HAP-1 (cell line): Measurements from ENCODE around the gene GPR141.

Experiments
- DNase-seq, 2 experiments: peaks; one replicate each; pipeline ENCODE4 v3.0.0-alpha.2; 2016 to 2020; ENCODE audit warnings: low spot score in 2 of 2
- H3K27me3 ChIP-seq: fragments of 250-450 bp; sonication (Bioruptor Pico); 2 replicates; pipeline ENCODE4 v1.5.1; 2020; ENCODE audit warnings: low read depth, mild to moderate bottlenecking, moderate library complexity
- H3K36me3 ChIP-seq: fragments of 250-450 bp; sonication (Bioruptor Pico); replicated peaks from 2 replicates; pipeline ENCODE4 v1.5.1; 2020; ENCODE audit warnings: mild to moderate bottlenecking
- H3K4me1 ChIP-seq: fragments of 250-450 bp; sonication (Bioruptor Pico); 2 replicates; pipeline ENCODE4 v1.5.1; 2020; ENCODE audit warnings: mild to moderate bottlenecking
- H3K4me3 ChIP-seq: fragments of 250-450 bp; sonication (Bioruptor Pico); 2 replicates; pipeline ENCODE4 v1.5.1; 2020; ENCODE audit warnings: mild to moderate bottlenecking, moderate library complexity
- H3K9me3 ChIP-seq: fragments of 250-450 bp; sonication (Bioruptor Pico); 2 replicates; pipeline ENCODE4 v1.5.1; 2020; ENCODE audit warnings: mild to moderate bottlenecking, moderate library complexity
- in situ Hi-C: fragments of 300-500 bp; cut with MboI; formaldehyde crosslinking; loops from 3 replicates; pipeline ENCODE4 v1.14.3; 2020; ENCODE audit warnings: low sequenced_read_pairs, inconsistent platforms, mixed read lengths

GPR141 gene

GRCh38 chr7:37669818-37670217 lies 13.7 kb upstream of the GPR141 start:
- no peaks in the 10 kb centered on the region for H3K27me3 ChIP-seq
- no peaks in the 10 kb centered on the region for H3K4me1 ChIP-seq
- no peaks in the 10 kb centered on the region for H3K36me3 ChIP-seq
- no peak overlapping the region for H3K4me3 ChIP-seq
- in situ Hi-C loops: no loop called here
- no peak for DNase-seq
- no peaks in the 10 kb centered on the region for H3K9me3 ChIP-seq

GRCh38 chr7:37670436-37670835 lies 13.1 kb upstream of the GPR141 start:
- H3K27me3 ChIP-seq: no peaks in the 10 kb centered on the region
- H3K4me1 ChIP-seq: no peaks in the 10 kb centered on the region
- H3K9me3 ChIP-seq: no peaks in the 10 kb centered on the region
- in situ Hi-C loops: no loop called here
- H3K4me3 ChIP-seq: no peak overlapping the region
- no peak for DNase-seq
- no peaks in the 10 kb centered on the region for H3K36me3 ChIP-seq

GRCh38 chr7:37671876-37672275 lies 11.7 kb upstream of the GPR141 start:
- Histone ChIP-seq H3K9me3 (no peaks in the 10 kb centered on the region), H3K4me1 (no peaks in the 10 kb centered on the region), H3K4me3 (no peak overlapping the region), H3K36me3 (no peaks in the 10 kb centered on the region), H3K27me3 (no peaks in the 10 kb centered on the region)
- in situ Hi-C loops: no loop called here
- no peak for DNase-seq

- Histone ChIP-seq H3K4me1 (no peaks in the 10 kb centered on the region), H3K9me3 (no peaks in the 10 kb centered on the region), H3K27me3 (no peaks in the 10 kb centered on the region), H3K36me3 (no peaks in the 10 kb centered on the region), H3K4me3 (no peak overlapping the region)
- in situ Hi-C loops: no loop called here
- DNase-seq: no peak
Observed at GRCh38 chr7:37672926-37673325, 10.6 kb upstream of the GPR141 start.

- Histone ChIP-seq H3K27me3 (no peaks in the 10 kb centered on the region), H3K4me3 (no peak overlapping the region), H3K36me3 (no peaks in the 10 kb centered on the region), H3K9me3 (no peaks in the 10 kb centered on the region), H3K4me1 (no peaks in the 10 kb centered on the region)
- in situ Hi-C loops: no loop called here
- DNase-seq: no peak
Observed at GRCh38 chr7:37673523-37673922, 10.0 kb upstream of the GPR141 start.

- no peaks in the 10 kb centered on the region for H3K4me1 ChIP-seq
- H3K36me3 ChIP-seq: no peaks in the 10 kb centered on the region
- no peak for DNase-seq
- H3K9me3 ChIP-seq: no peaks in the 10 kb centered on the region
- no peaks in the 10 kb centered on the region for H3K27me3 ChIP-seq
- in situ Hi-C loops: no loop called here
- no peak overlapping the region for H3K4me3 ChIP-seq
Observed at GRCh38 chr7:37674531-37674930, 9.0 kb upstream of the GPR141 start.

- Histone ChIP-seq H3K9me3 (no peaks in the 10 kb centered on the region), H3K4me3 (no peak overlapping the region), H3K27me3 (no peaks in the 10 kb centered on the region), H3K36me3 (no peaks in the 10 kb centered on the region), H3K4me1 (no peaks in the 10 kb centered on the region)
- DNase-seq: no peak
- in situ Hi-C loops: no loop called here
Observed at GRCh38 chr7:37675749-37676148, 7.8 kb upstream of the GPR141 start.

- Histone ChIP-seq H3K36me3 (no peaks in the 10 kb centered on the region), H3K9me3 (no peaks in the 10 kb centered on the region), H3K27me3 (no peaks in the 10 kb centered on the region), H3K4me3 (no peak overlapping the region), H3K4me1 (no peaks in the 10 kb centered on the region)
- DNase-seq: no peak
- in situ Hi-C loops: no loop called here
Observed at GRCh38 chr7:37684927-37685326, 1.4 kb downstream of the GPR141 start.

- Histone ChIP-seq H3K36me3 (no peaks in the 10 kb centered on the region), H3K4me1 (no peaks in the 10 kb centered on the region), H3K27me3 (no peaks in the 10 kb centered on the region), H3K9me3 (no peaks in the 10 kb centered on the region), H3K4me3 (no peak overlapping the region)
- no peak for DNase-seq
- in situ Hi-C loops: no loop called here
Observed at GRCh38 chr7:37686556-37687345, 3.2 kb downstream of the GPR141 start.

GRCh38 chr7:37690206-37690605 lies 6.6 kb downstream of the GPR141 start:
- no peak for DNase-seq
- Histone ChIP-seq H3K4me1 (no peaks in the 10 kb centered on the region), H3K4me3 (no peak overlapping the region), H3K9me3 (no peaks in the 10 kb centered on the region), H3K27me3 (no peaks in the 10 kb centered on the region), H3K36me3 (no peaks in the 10 kb centered on the region)
- in situ Hi-C loops: no loop called here

GRCh38 chr7:37694208-37695094 lies 10.9 kb downstream of the GPR141 start:
- Histone ChIP-seq H3K36me3 (no peaks in the 10 kb centered on the region), H3K27me3 (no peaks in the 10 kb centered on the region), H3K9me3 (no peaks in the 10 kb centered on the region), H3K4me3 (no peak overlapping the region), H3K4me1 (no peaks in the 10 kb centered on the region)
- in situ Hi-C loops: no loop called here
- DNase-seq: no peak

- in situ Hi-C loops: no loop called here
Observed at GRCh38 chr7:37698276-37698675, 14.7 kb downstream of the GPR141 start.

GRCh38 chr7:37698782-37699181 lies 15.2 kb downstream of the GPR141 start:
- H3K4me3 ChIP-seq: no peak overlapping the region
- no peaks in the 10 kb centered on the region for H3K9me3 ChIP-seq
- no peaks in the 10 kb centered on the region for H3K36me3 ChIP-seq
- DNase-seq: no peak
- in situ Hi-C loops: no loop called here
- no peaks in the 10 kb centered on the region for H3K4me1 ChIP-seq
- H3K27me3 ChIP-seq: no peaks in the 10 kb centered on the region

More at GRCh38 chr7:37698276-37698675, 14.7 kb downstream of the GPR141 start:
- Histone ChIP-seq H3K9me3 (no peaks in the 10 kb centered on the region), H3K36me3 (no peaks in the 10 kb centered on the region), H3K4me1 (no peaks in the 10 kb centered on the region), H3K4me3 (no peak overlapping the region), H3K27me3 (no peaks in the 10 kb centered on the region)
- DNase-seq: no peak

GRCh38 chr7:37701769-37702168 lies 18.2 kb downstream of the GPR141 start:
- Histone ChIP-seq H3K36me3 (no peaks in the 10 kb centered on the region), H3K9me3 (no peaks in the 10 kb centered on the region), H3K27me3 (no peaks in the 10 kb centered on the region), H3K4me1 (no peaks in the 10 kb centered on the region), H3K4me3 (no peak overlapping the region)
- no peak for DNase-seq
- in situ Hi-C loops: no loop called here
